MCF 10A (cell line): ENCODE results near the gene PTPRN2. TPM values are rescaled to one million over a fixed set of nuclear protein-coding genes. Genes with fewer than 3 reads are reported as not detected.

ENCODE experiments used
- BruUV-seq: library from RNA; stranded (reverse); fragments of 400-500 nt; replicated peaks from 2 replicates; lab custom pipeline; 2021; lab: Mats Ljungman, UMichigan
- CTCF ChIA-PET: fragments of 300-600 bp; sonication (Branson Sonifier 250); formaldehyde crosslinking; extraction: SDS; loops from one replicate; lab custom pipeline; 2021; ENCODE audit warnings: antibody characterized with exemption, inconsistent platforms; lab: Yijun Ruan, JAX
- POLR2A ChIA-PET: fragments of 300-600, 350-650 bp; sonication (Branson Sonifier 250); formaldehyde crosslinking; extraction: SDS; loops from one replicate; lab custom pipeline; 2020; ENCODE audit warnings: antibody characterized with exemption, inconsistent platforms; lab: Yijun Ruan, JAX
- DNase-seq: peaks from one replicate; pipeline ENCODE4 v3.0.0-alpha.2; 2018; ENCODE audit not compliant: unreplicated experiment
- H3K27ac Mint-ChIP-seq: one replicate; pipeline ENCODE4 v1.8.0; 2022; ENCODE audit warnings: mild to moderate bottlenecking, low read depth, mixed read lengths; ENCODE audit not compliant: unreplicated experiment
- H3K27me3 Mint-ChIP-seq: one replicate; pipeline ENCODE4 v1.8.0; 2022; ENCODE audit warnings: mixed read lengths; ENCODE audit not compliant: insufficient read depth, unreplicated experiment
- H3K36me3 Mint-ChIP-seq: one replicate; pipeline ENCODE4 v1.8.0; 2022; ENCODE audit warnings: mild to moderate bottlenecking, moderate library complexity, mixed read lengths; ENCODE audit not compliant: insufficient read depth, unreplicated experiment
- H3K4me1 Mint-ChIP-seq: one replicate; pipeline ENCODE4 v1.8.0; 2022; ENCODE audit warnings: mixed read lengths; ENCODE audit not compliant: insufficient read depth, unreplicated experiment
- H3K4me3 Mint-ChIP-seq: one replicate; pipeline ENCODE4 v1.8.0; 2022; ENCODE audit warnings: mild to moderate bottlenecking, moderate library complexity, mixed read lengths; ENCODE audit not compliant: unreplicated experiment
- H3K9me3 Mint-ChIP-seq: one replicate; pipeline ENCODE4 v1.8.0; 2022; ENCODE audit warnings: mixed read lengths; ENCODE audit not compliant: unreplicated experiment
- CTCF ChIP-seq: fragments of 200-600 bp; IDR thresholded peaks from one replicate; pipeline ENCODE4 v1.8.0; 2022; ENCODE audit warnings: antibody characterized with exemption, mild to moderate bottlenecking; ENCODE audit not compliant: unreplicated experiment
- intact Hi-C: fragments of 100-400 bp; cut with micrococcal nuclease; formaldehyde crosslinking; loops from 2 replicates; pipeline ENCODE4 v1.14.1; 2022
- total RNA-seq: library from RNA; stranded (reverse); gene quantifications from 2 replicates; pipeline ENCODE4 v1.2.3, GENCODE V29; 2022

Gene PTPRN2
- total RNA-seq, 1 experiment from 2014 or later, result 4.5 TPM

GRCh38 chr7:158140538-158141220 is 446.9 kb downstream of the PTPRN2 start:
- no peak overlapping the region for H3K27ac Mint-ChIP-seq
- DNase-seq, result no peak
- H3K4me3 Mint-ChIP-seq, result no peak overlapping the region
- no TSS peak for BruUV-seq
- no peaks in the 10 kb centered on the region for H3K27me3 Mint-ChIP-seq
- ChIA-PET CTCF (no interaction called here), POLR2A (no interaction called here)
- intact Hi-C loops, result no loop called here
- H3K9me3 Mint-ChIP-seq, result peaks cover 26% of the 10 kb centered on the region
- H3K36me3 Mint-ChIP-seq, result peaks cover 6% of the 10 kb centered on the region
- no peak for TF ChIP-seq CTCF
- H3K4me1 Mint-ChIP-seq, result no peaks in the 10 kb centered on the region

- Mint-ChIP-seq H3K9me3 (peaks cover 26% of the 10 kb centered on the region), H3K36me3 (peaks cover 6% of the 10 kb centered on the region), H3K4me3 (no peak overlapping the region), H3K27ac (no peak overlapping the region), H3K27me3 (no peaks in the 10 kb centered on the region), H3K4me1 (no peaks in the 10 kb centered on the region)
- DNase-seq, result no peak
- TF ChIP-seq CTCF, result no peak
- ChIA-PET POLR2A (no interaction called here), CTCF (no interaction called here)
- intact Hi-C loops, result no loop called here
- no TSS peak for BruUV-seq
Observed at GRCh38 chr7:158139499-158139898, 448.1 kb downstream of the PTPRN2 start.

- intact Hi-C loops, result no loop called here
- no peak overlapping the region for H3K27ac Mint-ChIP-seq
- H3K36me3 Mint-ChIP-seq, result peaks cover 6% of the 10 kb centered on the region
- H3K9me3 Mint-ChIP-seq, result peaks cover 26% of the 10 kb centered on the region
- ChIA-PET POLR2A (no interaction called here), CTCF (no interaction called here)
- H3K27me3 Mint-ChIP-seq, result no peaks in the 10 kb centered on the region
- no peak overlapping the region for H3K4me3 Mint-ChIP-seq
- no peaks in the 10 kb centered on the region for H3K4me1 Mint-ChIP-seq
- no peak for TF ChIP-seq CTCF
- no TSS peak for BruUV-seq
- DNase-seq, result no peak
Observed at GRCh38 chr7:158138329-158138597, 449.4 kb downstream of the PTPRN2 start.

GRCh38 chr7:158137516-158138328 is 449.9 kb downstream of the PTPRN2 start:
- Mint-ChIP-seq H3K4me1 (no peaks in the 10 kb centered on the region), H3K36me3 (peaks cover 6% of the 10 kb centered on the region), H3K27ac (no peak overlapping the region), H3K27me3 (no peaks in the 10 kb centered on the region), H3K9me3 (peaks cover 26% of the 10 kb centered on the region), H3K4me3 (no peak overlapping the region)
- ChIA-PET POLR2A (no interaction called here), CTCF (interaction anchor here (0.6 kb wide), 1 partner anchor 53 kb away, joined by 3 read pairs; no protein-coding TSS in a partner anchor)
- no peak for DNase-seq
- no peak for TF ChIP-seq CTCF
- no TSS peak for BruUV-seq
- intact Hi-C loops, result no loop called here
